ENCODE data around the gene STXBP1.
"Not testable (repeated sequence)": the region's sequence is repeated elsewhere in the genome, so short reads cannot be mapped to it uniquely, and the experiment has no call there.

Gene STXBP1

DNA sequence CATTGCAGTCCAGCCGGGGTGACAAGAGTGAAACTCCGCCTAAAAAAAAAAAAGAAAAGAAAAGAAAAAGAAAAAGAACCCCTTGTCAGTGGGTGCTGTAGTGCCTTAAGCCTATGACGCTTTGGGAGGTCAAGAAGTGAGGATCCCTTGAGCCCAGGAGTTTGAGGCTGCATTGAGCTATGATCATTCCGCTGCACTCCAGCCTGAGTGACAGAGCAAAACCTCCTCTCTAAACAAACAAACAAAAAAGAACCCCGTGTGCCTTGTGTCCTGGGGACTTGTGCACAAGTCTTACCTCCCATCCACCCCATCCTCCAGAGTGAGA is 33.5 kb upstream of the STXBP1 start:
- no peak for DNase-seq

- DNase-seq, result peak; percentile 94 to 98
Measured at GRCh38 chr9:127578952-127579853, 32.9 kb upstream of the STXBP1 start.

DNA sequence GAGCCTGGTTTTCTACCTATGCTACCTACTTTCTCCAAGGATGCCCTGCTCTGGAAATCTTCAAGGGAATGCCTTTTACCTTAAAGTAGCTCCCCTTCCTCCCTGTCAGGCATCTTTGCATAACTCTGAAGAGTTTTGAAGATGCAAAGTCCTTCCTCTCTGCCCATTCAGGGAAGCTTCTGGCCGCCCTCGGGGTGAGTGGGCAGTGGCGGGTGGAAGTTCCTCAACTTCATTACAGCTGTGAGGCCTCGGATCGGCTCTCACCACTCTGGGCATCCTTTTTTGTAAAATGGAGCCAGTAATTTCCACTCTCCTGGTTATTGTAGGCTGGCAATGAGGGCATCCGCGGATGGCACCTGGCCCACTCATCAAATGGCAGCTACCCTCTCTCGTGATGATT is 31.7 kb upstream of the STXBP1 start:
- no peak for DNase-seq

DNA sequence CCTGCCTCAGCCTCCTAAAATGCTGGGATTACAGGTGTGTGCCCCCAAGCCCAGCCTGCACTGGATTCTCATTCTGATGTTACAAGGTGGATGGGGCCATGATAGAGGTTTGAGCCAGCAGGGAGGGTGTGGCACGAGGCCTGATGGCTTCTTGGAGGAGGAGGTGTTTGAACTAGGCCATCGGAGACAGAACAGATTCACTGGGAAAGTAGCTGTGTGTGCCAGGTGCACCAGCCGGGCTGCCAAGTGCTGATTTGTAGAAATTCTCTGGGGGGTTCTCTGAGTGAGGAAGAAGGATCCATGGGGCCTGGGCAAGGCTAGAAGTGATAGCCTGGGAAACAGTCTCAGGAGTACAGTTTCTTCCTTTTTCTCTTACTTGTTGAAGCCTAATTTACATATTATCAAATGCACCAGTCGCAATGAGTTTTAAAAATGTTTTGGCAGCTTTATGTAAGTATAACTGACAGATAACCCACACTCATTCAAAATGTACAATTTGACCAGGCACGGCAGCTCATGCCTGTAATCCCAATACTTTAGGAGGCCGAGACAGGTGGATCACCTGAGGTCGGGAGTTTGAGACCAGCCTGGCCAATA is 31.1 kb upstream of the STXBP1 start:
- no peak for DNase-seq

- DNase-seq, result not testable (repeated sequence)
Measured at GRCh38 chr9:127584474-127584805, 27.6 kb upstream of the STXBP1 start.

DNA sequence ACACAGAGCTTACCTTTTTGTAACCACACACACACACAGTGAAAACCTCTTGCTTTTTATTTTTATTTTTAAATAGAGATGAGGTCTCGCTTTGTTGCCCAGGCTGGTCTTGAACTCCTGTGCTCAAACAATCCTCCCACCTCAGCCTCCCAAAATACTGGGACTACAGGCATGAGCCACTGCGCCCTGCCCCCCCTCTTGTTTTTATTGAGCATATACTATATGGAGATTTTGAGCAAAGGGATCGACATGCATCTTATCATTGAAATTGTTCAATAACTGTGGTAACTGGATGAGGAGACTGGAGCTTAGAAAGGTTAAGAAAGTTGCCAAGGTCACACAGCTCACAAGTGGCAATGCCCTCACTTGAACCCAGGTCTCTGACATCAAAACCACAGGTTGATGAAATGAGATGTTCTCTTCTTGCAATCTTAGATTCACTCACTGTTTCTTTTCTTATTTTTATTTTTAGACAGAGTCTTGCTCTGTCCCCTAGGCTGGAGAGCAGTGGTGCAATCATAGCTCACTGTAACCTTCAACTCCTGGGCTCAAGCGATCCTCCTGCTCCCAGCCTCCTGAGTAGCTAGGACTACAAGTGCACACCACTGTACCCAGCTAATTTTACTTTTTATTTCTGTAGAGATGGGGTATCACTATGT is 26.8 kb upstream of the STXBP1 start:
- DNase-seq, result no peak

GRCh38 chr9:127586096-127586495 is 26.0 kb upstream of the STXBP1 start:
- no peak for DNase-seq

- DNase-seq, result peak in 1 of 2 experiments; percentile 64
Measured at GRCh38 chr9:127586537-127586936, 25.5 kb upstream of the STXBP1 start.

GRCh38 chr9:127587966-127588365 is 24.1 kb upstream of the STXBP1 start:
- no peak for DNase-seq

DNA sequence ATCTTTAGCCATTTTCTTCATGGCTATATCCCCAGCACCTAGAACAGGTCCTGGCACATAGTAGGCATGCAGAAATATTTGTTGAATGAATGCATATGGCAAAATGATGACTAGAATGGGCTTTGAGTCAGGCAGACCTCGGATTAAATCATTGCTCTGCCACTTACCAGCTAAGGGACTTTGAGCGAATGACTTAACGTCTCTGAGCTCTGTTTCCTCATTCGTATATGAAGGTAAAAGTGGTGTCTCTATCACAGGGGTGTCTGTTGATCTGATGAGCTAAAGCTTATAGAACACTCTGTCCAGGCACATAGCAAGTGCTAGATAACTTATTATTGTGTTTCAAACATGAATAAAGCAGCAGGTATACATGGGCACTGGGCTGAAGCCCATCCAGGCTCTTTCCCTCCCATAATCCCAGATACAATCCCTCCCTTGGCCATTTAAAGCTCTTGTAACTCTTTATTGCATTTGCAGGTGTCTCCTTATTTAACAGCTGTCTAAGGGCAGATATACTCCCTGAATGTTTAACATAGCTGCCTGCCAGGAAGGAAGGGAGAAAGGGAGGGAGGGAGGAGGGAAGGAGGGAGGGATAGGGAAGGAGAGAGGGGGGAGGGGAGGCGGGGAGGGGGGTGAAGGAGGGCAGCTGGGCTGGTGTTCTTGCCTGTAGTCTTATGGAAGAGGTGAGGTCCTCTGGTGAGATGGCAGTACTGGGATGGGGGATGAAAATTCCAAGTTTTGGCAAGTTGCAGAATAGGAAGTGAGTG is 23.2 kb upstream of the STXBP1 start:
- DNase-seq, result no peak

GRCh38 chr9:127589955-127590370 is 22.1 kb upstream of the STXBP1 start:
- DNase-seq, result peak; percentile 58 to 78

- DNase-seq, result no peak
Measured at GRCh38 chr9:127595611-127596010, 16.5 kb upstream of the STXBP1 start.

DNA sequence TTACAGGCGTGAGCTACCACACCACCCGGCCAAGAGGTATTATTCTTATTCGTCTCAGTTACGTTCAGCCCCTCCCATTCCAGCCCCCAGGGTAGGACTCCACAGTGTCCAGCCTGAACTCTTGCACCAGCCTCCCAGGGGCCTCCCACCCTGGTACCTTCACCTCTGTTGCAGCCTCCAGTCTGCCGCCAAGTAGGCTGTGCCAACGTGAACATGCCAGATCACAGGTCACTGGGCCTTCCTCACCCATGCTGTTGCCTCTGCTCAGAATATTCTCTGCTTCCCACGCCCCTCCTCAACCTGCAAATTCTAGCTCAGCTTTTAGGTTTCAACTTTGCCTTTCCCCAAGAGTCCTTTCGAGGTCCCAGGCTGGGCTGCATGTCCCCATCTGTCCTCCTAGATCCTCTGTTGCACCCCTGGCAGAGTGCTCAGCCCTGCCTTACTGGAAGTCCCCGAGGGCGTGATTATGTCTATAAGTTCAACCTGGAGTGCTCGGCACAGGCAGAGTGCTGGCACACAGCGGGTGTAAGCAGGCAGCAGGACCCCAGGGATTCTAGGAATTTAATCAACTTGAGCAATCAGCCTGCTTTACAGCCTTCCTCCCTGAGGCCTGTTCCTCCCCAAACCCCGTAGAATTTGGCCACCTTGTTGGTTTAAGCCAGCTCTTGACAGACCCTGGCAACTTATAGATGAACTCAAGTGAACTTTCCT is 13.1 kb upstream of the STXBP1 start:
- DNase-seq, result no peak

DNA sequence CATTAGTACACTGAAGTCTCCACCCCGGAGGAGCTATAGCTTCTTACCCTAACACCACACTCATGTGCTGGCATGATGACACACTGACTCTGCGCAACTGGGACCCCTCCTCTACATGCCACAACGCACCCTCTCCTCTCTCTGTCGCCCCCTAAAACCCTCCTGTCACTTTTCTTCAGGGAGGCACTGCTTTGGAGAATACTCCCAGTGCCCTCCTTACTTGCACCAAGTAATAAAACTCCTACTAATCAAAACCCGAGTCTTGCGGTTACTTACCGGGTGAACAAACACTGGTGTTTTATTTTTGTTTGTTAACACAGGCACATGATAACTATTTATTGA is 12.6 kb upstream of the STXBP1 start:
- no peak for DNase-seq

- DNase-seq, result no peak
Measured at GRCh38 chr9:127603226-127603625, 8.9 kb upstream of the STXBP1 start.

- no peak for DNase-seq
Measured at GRCh38 chr9:127606043-127606442, 6.0 kb upstream of the STXBP1 start.

- peak; percentile 32 to 74 for DNase-seq
Measured at GRCh38 chr9:127608104-127608966, 3.7 kb upstream of the STXBP1 start.

- no peak for DNase-seq
Measured at GRCh38 chr9:127611603-127611898, 526 bp upstream of the STXBP1 start.

DNA sequence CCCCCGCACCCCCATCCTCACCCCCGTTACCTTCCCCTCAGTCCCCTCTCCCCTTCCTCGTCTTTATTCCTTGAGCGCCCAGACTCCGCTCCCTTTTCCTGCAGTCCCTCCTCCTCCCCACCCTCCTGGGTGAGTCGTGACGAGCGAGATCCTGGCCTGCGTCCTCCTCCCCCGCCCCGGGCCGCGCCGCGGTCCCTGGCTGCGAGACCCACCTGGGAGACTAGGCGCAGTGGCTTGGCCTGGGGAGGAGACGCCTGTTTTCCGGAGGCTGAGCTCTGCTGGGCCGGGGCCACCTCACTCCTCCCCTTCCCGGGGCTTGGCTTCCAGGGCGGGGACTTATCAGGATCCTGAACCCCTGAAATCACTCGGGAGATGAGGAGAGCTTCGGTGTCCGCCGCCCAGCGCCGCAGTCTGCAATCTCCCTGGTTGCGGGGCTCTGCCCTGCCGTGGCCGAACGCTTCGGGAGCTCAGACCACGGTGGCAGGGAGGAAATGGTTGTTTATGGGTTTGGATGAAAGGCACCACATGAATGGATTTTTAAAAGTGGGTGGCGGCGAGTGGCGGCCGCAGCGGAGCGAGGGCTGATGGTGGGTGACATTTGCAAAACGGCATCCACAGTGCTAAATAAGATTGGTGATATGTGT is 984 bp downstream of the STXBP1 start:
- peak; percentile 37 to 64 for DNase-seq

GRCh38 chr9:127613583-127613954 is 1.5 kb downstream of the STXBP1 start:
- no peak for DNase-seq

- no peak for DNase-seq
Measured at GRCh38 chr9:127614961-127615360, 2.9 kb downstream of the STXBP1 start.
